Inferior parietal cortex (tissue), 1 donor: ENCODE results near the gene PDCD11.
"Not testable (repeated sequence)": the region's sequence is repeated elsewhere in the genome, so short reads cannot be mapped to it uniquely, and the experiment has no call there.

Experiments
- DNase-seq: peaks from one replicate; pipeline ENCODE4 v3.0.0-alpha.2; 2016; ENCODE audit errors: extremely low spot score

The PDCD11 gene

DNA sequence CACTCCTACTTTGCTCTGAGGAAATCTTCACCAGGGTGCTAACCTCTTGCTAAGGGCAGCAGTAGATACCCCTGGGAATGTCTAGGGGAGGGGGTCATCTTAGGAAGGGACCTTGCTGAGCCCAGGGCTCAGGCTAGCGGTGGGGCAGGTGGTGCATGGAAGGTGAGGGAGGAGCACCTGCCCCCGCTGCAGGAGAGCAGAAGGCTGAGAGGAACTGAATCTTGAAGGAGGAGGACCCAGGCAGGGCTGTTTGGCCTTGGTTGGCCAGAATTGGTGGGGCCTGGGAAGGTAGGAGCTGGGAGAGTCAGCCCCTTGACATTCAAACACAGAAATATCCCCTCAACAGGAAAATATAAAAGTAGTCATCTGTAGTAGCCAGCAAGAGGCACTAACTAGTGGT, 75.6 kb downstream of the PDCD11 start:
- no peak for DNase-seq

DNA sequence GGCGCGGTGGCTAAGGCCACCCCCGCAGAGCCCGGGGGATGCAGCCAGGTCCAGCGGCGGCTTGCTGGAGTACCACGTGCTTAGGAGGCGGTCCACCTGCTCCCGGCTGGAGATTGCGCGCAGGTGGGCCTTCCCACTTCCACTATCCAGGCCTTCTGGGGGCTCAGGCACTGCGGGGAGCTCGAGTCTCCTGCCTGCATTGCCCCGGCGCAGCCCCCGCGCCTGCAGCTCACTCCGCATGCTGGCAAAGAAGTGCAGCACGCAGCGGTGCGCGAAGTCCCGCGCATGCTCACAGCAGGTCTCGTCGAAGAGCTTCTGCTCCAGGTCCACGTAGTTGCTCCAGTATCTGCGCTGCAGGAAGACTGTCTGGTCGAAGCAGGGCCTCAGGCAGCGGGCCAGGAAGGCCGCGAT, 76.8 kb downstream of the PDCD11 start:
- DNase-seq = no peak

DNA sequence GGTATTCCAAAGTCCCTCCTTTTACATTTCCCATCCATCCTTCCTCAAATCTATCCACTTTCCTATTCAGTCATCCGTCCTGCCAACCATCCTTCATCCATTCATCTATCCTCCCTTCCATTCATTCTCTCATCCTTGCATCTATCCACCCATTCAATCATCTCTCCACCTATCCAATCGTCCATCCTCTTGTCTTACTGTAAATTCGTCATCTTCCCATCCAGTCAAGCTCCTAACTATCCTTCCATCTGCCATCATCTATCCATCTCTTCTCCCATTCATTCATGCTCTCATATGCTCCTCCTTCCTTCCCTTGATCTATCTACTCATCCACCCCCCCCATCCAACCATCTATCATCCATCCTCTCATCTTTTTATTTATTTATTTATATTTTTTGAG, 77.7 kb downstream of the PDCD11 start:
- DNase-seq = no peak

DNA sequence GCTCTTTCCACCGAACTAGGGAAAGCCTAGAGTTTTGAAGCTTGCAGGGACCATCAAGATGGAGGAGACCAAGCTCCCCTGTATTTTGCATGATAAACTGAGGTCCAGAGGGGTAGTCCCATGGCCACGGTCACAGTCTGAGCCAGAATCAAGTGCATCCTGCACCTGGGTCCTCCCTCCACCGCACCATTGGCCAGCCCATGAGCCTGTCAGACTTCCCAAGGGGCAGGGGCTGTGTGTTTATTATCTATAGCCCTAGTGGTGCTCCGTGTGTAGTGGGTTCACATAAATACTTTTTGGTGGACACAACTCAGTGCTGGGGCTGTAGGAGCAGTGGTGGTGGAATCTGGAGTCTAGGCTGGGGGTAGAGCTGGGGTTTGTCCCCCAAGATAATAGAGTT, 79.0 kb downstream of the PDCD11 start:
- no peak for DNase-seq

DNA sequence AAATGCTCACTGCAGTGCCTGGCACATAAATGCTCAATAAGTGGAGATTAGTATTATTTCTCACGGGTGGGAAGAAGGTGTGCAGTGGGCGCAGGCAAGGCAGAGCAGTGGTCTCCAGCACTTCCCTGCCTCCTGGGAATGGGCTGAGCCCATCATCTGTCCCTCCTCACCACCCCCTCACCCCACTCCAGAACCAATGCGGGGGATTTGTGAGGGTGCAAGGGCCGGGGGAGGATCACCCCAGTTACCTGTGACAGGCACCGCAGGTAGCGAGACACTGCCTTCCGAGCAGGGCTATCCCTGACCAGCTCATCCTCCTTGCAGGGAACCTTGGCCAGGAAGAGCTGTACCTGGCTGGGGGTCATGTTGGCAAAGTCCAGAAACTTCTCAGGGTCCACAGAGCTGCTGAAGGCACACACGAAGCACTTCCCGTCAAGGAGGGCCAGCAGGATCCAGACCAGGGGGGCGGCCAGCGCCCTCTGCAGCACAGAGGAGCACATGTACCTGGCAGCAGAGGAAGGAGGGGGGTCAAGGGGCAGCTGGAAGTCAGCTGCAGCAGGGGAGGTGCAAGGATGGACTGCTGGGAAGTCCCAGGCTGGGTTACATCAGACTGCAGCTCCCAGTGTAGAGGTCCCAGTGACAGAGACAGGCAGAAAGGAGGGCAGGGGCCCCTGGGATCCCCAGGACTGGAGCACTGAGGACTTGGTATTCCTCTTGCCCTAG, 79.8 kb downstream of the PDCD11 start:
- DNase-seq = no peak

DNA sequence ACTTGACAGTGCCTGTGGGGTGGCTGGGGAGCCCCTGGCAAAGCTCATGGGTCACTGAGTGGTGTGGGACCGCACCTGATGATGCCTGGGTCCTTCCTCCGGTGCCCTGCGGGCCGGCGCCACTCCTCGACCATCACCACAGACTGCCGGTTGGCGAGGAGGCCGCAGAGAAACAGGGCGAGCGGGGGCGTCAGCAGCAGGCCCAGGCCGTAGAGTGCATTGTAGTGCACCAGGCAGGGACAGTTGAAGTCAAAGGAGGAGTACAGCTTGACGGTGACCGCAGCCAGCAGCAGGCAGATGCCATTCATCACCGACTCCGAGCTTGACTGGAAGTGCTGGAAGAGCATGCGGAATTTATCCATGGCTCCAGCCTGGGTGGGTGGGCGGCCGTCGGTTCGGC, 82.2 kb downstream of the PDCD11 start:
- no peak for DNase-seq

DNA sequence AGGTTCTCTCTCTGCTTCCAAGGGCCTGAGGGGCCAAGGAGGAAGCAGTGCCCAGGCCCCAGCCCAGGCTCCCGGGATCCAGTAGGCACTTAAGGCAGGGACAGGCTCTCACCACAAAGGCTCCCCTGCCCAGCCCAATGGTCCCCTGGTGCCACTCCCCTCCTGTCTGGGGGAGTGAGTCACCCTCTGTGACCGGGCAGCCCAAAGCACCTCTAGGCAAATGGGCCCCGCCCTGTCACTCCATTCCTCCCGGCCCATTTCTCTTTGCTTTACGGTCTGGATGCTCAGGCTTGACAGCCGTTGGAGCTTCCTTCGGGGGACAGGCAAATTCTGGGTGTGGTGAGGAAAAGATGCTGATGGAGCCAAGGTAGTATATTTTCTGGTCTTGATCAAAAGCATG, 82.7 kb downstream of the PDCD11 start, which contains the start of gene CALHM3:
Gene CALHM3, minus strand, starts transcription at position 106 of the 400 bp plus-strand sequence. CDS start 208 bp downstream, outside the sequence.
- DNase-seq = no peak

DNA sequence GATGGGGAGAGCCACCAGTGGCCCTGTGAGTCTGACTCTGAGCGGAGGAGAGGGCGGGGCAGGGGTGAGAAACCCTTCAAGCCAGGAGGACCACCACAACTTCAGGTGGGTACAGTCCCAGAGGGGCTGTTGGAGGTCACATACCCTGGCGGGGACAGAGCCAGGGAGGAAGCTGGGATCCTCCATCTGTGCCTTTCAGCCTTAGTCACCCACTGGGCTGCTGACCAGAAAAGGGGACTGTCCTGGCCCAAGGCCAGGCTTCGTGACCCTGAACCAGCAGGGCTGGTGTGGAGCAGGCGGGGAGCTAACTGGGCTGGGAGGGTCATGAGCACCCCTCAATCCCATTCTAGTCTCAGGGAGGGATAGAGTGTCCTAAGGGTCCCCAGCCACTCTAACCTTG, 84.1 kb downstream of the PDCD11 start:
- DNase-seq = no peak

DNA sequence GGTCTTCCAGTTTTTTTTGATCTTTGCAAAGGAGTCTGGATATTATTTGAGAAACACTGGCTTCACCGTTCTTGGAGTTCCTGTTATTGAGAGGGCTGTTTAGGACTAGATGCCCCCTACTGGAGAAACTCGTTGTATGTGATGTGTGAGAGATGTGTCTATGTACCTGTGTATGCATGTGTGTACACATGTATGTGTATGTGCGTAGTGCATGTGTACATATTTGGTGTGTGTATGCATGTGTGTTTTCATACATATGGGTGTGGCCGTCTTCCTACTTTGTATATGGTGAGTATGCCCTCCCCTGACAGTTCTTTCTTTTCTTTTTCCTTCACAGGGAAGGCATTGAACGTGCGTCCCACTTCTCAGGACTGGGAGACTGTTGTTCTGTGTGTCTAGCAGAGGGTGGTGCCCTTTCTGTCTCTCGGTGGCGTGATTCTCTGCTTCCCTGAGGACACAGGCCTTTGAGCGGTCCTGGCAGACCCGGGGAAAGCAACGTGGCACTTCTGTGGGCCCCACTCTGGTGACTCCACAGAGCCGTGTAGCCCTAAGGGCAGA, 85.6 kb downstream of the PDCD11 start:
- peak; percentile 49 for DNase-seq

DNA sequence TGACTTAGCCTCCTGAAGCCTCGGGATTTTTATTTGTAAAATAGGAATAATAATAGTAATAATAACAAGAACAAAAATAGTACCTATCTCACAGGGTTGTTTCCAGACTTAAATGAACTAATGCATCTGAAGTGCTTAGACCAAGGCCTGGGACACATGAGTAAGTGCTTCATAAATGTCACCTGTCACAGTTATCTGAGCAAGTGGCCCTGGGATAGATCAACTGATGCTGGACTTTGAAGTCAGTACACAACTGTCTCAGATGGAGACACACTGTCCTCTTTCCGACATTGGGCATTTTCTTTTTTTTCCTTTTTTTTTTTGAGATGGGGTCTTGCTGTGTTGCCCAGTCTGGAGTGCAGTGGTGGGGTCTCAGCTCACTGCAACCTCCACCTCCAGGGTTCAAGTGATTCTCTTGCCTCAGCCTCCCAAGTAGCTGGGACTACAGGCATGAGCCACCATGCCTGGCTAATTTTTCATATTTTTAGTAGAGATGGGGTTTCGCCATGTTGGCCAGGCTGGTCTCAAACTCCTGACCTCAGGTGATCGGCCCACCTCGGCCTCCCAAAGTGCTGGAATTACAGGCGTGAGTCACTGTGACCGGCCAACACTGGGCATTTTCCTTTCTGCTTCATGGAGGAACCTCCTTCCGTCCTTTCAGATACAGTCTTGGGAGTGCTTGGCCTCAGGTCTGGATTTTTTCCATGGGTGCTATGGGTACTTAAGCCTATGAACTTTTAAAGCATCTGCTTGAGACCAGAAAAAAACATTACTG, 90.4 kb downstream of the PDCD11 start:
- not testable (repeated sequence) for DNase-seq

DNA sequence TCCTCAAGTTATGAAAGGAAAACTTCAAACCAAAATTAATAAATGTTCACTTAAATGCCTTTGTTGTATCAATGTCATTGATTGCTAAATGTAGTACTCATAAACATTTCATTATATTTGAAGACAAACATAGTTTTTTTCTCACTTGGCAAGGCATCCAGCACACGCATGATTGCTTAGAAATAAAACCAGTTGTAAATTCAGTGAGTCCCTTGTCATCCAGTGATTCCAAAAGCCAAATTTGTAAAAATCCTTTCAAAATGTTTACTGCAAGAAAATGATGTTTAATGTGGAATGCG, 90.9 kb downstream of the PDCD11 start:
- no peak for DNase-seq

DNA sequence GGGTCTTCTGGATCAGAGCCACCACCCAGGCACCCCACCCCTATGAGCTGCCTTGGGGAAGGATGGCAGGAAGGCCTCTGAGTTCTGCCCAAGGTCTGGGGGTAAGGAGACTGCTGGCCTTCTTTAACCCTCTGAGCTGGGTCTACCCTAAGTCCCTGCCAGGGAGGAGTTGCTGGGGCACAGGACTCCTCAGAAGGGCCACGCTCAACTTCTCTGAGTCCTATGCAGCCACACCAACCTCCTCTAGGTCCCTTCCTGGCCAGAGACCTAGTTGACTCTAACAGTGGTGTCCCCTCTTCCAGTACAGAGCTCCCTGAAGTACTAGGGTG, 94.5 kb downstream of the PDCD11 start:
- no peak for DNase-seq

DNA sequence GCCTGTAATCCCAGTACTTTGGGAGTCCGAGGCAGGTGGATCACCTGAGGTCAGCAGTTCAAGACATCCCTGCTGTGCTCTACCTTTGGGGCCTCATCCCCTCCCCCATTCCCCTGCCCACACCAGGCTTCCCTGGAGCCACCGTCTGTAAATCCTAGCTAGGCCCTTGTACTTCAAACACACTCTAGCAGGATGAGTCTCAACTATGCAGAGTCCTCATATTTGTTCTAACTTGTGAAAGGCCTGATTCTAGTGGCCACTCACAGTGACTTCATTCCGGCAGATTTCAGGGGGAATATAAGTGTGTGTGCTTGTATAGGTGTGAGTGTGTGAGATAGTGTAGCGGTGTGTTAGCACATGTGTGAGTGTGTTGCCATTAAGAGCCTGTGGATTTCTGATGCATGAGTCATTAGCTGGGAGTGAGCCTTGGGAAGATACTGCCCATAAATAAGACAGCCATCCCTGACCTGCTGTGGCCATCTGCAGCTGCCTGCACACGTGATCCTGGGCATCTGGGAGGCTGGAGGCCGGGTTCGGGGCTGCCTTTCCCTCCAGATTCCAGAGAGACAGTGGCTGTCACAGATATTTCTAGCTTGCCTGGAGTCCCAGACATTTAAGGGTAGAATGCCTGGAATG, 95.4 kb downstream of the PDCD11 start:
- no peak for DNase-seq

DNA sequence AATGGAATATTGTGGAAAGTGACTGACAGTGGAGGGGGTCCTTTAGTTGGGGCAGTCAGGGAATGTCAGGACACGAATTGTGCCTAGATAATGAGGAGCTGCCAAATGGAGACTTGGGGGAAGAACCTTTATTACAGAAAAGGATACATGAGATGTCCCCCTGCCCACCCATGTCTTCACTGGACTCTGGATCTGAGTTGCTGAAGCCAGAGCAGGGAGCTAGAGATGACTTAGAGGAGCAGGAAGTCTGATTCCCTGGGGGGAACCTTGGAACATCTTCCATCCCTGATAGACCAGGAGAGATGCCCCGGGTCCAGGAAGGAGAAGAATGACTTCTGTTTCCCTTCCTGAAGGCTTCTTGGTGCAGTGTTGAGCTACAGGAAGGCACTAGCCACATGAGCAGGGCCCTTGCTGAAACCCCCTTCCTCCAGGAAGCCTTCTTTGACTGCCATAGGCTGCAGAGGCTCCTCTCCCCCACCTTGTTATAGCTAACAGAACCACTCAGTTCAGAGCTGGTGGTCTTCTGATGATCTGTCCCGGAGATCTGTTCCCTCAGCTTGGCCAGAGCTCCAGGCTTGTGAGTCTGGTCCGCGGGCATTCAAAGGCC, 96.3 kb downstream of the PDCD11 start:
- no peak for DNase-seq

DNA sequence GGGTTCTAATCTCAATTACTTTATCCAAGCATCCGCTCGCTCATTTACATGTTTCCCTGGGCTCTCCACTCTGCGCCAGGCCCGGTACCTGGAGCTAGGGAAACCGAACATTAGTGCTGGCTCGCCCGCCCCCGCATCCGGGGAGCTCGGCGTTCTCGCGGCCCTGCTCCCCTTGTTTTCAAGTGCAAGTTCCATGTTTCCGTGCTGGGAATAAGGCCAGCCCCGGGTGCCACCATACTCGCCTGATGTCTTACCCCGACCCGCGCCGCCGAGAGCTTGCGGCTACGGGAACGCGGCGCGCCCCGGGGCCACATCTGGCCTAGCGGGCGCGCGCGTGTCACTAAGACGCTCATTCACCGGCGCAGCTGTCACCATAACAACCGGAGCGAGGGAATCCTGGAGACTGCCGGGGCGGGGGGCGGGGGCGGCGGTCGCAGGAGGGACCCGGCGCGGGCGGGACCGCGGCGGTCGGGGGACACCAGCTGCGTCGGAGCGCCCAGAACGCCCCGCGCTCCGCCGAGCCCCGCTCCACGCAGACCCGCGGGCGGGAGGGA, 97.0 kb downstream of the PDCD11 start, which contains the start of gene NEURL1:
Gene NEURL1, plus strand, starts transcription at position 344 of the 554 bp plus-strand sequence. CDS start 683 bp downstream, outside the sequence.
- peak; percentile 47 for DNase-seq

DNA sequence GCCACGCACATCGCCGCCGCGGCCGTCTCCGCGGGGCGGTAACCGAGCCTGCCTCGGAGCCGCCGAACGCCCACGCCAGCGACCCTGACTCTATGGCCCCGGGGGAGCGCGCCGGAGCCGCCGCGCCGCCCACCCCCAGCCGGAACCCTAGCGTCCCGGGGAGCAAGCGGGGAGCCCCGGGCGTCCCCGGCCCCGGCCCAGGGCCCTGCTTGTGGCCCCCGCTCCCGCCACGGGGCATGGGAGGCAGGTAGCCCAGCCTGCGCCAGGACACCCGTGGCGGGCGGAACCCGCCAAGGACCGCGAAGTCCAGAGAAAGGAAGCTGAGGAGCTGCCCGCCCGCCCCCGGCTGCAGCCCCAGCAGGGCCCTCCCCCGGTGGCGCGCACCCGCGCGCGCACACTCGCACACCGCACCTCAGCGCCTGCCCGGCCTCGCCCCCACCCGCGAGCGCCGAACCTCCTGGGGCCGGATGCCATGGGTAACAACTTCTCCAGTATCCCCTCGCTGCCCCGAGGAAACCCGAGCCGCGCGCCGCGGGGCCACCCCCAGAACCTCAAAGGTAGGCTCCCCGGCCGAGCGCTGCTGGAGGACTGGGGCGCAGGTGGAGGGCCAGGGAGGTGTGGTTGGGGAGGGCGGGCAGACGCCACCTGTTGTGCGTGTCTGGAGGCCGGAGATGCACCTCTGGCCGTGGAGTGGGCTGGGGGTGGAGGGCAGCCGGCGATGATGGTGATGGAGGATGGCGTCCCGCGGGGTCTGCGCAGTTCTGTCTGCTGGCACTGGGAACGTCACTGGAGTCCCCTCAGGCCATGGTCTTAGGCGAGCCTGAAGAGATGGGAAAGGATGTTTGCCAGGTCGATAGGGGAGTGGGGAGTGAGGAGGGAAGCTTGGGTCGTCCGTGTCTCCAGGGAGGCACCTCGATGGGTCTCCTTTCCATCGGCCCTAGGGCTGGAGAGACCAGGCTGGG, 97.8 kb downstream of the PDCD11 start:
- no peak for DNase-seq

DNA sequence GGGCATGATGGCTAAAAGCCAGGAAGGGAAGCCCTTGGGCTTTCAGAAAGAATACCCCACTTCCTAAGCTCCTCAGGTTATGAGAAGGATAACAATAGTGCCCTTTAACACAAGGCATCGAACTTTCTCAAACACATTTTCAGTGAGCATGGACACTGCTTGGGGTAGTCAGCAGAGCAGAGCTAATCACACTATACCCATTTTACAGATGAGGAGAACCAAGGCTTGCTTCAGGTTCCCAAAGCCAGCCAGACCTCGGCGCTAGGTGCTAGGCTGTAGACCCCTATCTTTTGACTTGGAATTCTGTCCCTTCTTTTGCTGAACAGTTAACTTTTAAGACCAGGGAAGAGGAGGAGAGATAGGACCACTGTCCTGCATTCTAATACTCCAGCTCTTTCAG, 98.9 kb downstream of the PDCD11 start:
- no peak for DNase-seq
